Esophagus squamous epithelium (tissue), 4 donors: ENCODE results near the gene ZMIZ2.

Experiments used
- POLR2A ChIP-seq, 4 donors: fragments of 450-650 bp; IDR thresholded peaks; one replicate each; pipeline ENCODE4 v1.6.1; 2017; ENCODE audit warnings: antibody characterized with exemption in 4 of 4, mild to moderate bottlenecking in 4 of 4, moderate library complexity in 3 of 4
- TF ChIP-seq, protein P1 (sequence below), 6 experiments: fragments of 450-650 bp in 4 of 6; fragments of 200-600 bp in 2 of 6; sonication (generic) in 2 of 6; IDR thresholded peaks; one replicate each; pipeline ENCODE4 v1.5.1; 2016 to 2019; ENCODE audit warnings: antibody characterized with exemption in 6 of 6, mild to moderate bottlenecking in 4 of 6, moderate library complexity in 4 of 6

DNA sequence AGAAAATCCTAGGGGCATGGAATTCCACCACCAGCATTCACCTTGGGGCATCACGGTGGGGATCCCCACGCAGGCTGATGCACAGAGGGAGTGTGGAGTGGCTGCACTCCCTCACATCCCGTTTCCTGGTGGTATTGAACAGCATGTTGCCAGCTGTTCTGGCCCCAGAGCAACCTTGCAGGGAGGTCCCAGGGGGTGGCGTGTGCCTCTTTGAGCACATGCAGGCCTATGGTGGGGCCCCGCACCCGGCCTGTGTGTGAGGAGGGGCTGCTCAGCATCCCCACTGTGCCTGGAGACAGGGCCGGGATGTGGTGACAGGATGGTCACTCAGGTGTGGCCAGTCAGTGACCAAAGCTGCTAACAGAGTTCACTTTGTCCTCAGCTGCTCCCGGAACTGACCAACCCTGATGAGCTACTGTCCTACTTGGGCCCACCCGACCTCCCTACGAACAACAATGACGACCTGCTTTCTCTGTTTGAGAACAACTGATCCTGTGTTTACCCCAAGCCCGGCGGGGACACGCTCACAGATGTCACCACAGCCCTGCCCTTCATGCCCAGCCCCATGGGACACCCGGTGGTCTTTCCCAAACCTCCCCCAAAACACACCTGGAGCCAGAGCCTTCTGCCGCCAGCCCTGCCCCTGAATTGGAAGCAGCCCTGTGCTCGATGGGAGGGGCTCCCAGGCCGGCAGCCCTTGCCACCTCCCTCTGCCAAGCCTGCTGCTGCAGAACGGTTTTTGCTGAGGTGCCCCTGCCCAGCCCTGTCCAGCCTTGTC lies 18.7 kb downstream of the ZMIZ2 start:
- TF ChIP-seq, protein P1, sequence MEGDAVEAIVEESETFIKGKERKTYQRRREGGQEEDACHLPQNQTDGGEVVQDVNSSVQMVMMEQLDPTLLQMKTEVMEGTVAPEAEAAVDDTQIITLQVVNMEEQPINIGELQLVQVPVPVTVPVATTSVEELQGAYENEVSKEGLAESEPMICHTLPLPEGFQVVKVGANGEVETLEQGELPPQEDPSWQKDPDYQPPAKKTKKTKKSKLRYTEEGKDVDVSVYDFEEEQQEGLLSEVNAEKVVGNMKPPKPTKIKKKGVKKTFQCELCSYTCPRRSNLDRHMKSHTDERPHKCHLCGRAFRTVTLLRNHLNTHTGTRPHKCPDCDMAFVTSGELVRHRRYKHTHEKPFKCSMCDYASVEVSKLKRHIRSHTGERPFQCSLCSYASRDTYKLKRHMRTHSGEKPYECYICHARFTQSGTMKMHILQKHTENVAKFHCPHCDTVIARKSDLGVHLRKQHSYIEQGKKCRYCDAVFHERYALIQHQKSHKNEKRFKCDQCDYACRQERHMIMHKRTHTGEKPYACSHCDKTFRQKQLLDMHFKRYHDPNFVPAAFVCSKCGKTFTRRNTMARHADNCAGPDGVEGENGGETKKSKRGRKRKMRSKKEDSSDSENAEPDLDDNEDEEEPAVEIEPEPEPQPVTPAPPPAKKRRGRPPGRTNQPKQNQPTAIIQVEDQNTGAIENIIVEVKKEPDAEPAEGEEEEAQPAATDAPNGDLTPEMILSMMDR (IDR thresholded peaks at IDR 0.05): no peak
- TF ChIP-seq POLR2A (IDR thresholded peaks at IDR 0.05): no peak
